RPMI7951 (cell line): ENCODE measurements around the gene CBFA2T3. TPM values are rescaled to one million over a fixed set of nuclear protein-coding genes. Genes with fewer than 3 reads are reported as not detected.
A peak's percentile ranks its signal among the peaks of the same experiment; 100 is the strongest.

ENCODE experiments used
- DNase-seq: peaks from one replicate; pipeline ENCODE4 v3.0.0-alpha.2; 2012; ENCODE audit warnings: low read depth
- total RNA-seq: library from RNA; depleted of rRNA; stranded (reverse); fragments of >200 nt; shearing (Covaris generic); gene quantifications from 2 replicates; pipeline ENCODE4 v1.2.3, GENCODE V29; 2014

The CBFA2T3 gene
- total RNA-seq, 1 experiment from 2014 or later, result not detected

DNA sequence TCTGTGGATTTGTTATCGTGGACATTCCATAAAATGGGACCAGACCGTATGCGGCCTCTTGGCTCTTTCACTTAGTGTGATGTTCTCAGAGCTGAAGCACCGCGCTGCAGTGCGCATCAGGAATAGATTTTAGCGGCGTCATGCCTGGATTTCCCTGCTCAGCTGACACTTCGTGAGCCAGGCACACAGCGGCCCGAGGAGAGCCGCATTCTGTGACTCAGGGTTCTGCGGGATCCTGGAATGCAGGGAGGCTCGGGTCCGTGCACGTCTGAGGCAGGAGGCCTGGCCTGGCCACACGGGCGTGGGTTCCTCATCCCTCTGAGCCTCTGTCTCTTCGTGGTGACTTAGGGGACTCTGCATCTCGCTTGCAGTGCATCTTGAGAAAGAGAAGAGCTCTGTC lies 13.4 kb downstream of the CBFA2T3 start:
- peak; percentile 45 for DNase-seq

DNA sequence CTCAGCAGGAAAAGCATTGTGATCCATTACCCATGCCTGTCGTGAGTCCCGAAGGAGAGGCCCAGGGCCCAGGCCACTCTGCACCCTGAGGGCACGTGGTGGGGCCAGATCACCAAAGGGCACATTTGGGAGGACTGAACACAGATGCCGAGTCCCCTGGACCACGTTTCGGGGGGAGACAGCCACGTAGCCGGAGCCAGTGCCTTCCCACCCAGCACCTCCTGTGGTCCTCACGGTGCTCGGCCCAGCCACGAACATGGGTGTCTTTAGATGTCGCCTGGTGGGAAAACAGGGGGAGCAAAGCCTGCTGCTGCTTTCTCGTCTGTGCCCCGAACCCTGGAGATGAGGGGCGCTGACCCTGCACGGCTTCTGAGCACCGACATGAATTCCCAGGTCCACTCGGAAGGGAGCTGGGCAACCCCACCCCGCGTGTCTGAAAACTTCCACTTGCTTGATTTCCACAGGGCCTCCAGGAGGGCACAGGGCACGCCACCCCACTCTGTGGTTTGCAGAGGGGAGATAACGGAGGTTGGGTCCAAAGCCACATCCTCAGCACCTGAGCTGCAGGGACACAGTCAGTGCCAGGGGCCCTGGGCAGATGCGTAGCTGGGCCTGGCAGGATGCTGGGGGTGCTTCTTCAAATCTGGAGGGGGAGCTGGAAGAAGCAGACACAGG lies 14.4 kb downstream of the CBFA2T3 start:
- DNase-seq, result no peak

DNA sequence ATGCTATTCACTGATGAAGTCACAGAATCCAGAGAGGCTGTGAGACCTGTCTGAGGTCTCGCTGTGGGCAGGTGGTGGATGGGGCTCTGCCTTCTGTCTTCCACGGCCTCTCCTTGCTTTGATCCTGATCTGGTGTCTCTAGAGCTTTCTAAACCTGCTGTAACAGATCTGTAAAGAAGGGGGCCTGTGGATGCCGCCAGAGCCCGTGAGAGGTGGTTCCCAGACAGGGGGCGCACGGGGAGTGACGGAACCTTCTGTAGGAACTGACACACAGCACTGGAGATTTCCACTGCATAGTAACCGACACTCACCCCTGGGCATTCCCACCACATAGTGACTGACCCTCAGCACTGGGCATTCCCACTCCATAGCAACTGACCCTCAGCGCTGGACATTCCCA lies 16.0 kb downstream of the CBFA2T3 start:
- DNase-seq, result no peak

DNA sequence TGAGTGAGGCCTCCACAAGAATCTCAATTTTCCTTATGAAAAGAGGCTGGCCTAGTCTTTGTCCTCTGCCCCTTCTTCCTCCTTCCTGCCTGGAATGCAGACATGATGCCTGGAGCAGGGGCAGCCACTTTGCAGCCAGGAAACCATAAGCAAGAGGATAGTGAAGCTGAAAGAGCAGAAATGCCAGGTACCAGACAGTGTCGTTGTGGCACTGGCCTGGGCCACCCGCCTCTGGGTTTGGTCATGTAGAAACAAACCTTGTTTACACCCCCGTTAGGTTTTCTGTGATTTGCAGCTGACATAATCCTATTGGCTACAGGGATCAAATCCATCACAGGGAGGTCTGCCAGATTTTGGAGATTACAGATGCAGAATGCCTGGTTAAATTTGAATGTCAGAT lies 16.5 kb downstream of the CBFA2T3 start:
- DNase-seq, result no peak

DNA sequence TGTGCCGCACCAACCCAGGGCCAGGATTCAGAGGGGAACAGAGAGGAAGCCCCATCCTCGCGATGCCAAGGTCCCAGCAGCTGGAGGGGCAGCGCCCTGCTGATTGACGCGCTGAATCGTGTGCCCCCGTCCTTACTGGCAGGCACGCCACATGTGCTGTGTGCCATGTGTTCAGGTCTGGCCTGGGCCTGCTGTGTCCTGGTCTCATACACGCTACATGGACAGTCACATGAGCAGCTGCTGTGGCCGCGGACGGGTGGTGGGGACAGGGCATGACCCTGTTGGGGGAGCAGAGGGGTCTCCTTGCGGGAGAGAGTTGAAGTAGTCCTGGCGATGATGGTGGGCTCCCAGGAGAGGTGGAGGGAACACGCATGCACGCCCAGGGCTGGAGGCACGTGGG lies 18.0 kb downstream of the CBFA2T3 start:
- no peak for DNase-seq

DNA sequence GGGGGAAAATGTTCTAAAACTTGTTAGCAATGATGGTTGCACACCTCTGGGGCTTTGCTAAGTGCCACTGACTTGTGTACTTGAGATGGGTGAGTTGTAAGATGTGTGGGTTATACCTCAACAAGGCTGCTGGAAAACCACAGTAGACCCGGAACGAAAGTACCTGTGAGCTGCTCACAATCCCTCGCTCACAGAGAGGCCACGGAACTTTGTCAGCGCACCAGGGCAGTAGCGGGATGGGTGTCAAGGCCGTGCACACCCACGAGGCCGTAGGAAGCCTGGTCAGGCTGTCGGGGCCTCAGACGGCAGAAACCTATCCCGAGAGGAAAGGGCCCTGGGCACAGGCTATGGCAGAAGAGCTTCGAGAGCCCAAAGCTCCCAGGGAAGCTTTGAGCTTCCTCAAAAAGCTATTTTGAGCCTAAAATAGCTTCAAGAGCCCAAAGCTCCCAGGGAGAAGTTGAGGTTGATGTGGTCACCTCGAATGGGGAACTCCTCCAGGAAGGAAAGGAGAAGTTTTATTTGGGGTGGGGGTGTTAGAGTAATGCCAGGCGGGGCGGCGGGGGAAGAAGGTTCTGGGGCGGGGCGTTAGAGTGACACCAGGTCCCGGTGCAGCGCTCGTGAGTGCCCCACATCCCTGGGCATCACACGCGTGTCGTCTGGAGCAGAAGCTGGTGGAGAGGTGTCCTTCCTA lies 19.0 kb downstream of the CBFA2T3 start:
- DNase-seq, result no peak

DNA sequence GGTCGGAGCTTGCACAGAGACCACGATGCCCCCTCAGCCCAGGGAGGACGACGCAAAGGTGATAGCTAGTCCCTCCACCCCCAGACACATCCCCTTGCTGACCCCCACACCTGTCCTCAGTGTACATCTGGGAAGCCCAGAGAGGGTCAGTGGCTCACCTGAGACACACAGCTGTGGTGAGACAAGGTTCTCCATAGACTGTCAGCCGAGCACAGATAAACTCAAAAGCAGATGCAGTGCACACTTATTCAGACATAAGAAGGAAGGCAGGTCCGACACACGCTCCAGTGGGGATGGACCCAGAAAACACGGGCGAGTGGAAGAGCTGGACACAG lies 19.6 kb downstream of the CBFA2T3 start:
- no peak for DNase-seq

DNA sequence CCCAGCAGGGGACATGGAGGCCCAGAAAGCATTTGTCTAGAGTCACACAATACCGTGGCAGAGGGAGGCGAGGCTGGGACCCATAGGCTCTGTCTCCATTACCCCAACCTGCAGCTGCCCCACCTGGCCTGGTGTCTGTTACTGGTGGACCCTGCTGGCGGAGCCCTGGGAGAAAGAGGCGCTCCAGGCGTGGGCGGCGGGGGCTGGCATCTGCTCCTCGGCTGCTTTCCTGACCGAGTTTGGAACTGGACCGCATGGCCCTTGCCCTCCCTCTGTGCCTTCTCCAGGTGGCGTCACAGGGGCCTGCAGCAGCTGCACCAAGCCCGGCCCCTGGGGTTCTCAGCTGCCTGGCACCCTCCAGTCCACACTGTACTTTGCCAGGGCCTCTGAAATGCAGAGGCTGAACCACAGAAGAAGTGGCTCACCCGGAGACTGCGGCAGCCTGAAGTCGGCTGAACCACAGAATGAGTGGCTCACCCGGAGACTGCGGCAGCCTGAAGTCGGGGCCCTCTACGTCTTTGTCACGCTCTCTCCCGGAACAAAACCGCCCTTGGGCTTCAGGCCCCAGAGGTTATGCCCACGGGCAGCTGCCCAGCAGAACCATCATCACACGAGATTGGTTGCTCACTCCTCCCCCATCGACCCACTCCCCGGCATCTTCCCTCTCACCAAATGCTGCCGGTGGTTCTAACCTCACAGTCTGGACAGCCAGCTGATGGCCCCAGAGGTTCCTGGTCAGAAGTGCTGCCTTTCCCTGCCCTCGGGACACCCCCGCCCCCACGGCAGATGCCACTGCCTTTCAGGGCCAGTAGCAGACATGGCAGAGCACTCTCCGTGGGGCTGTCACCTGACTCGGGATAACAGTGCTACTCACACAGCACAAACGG lies 20.2 kb downstream of the CBFA2T3 start:
- DNase-seq, result peak; percentile 26

DNA sequence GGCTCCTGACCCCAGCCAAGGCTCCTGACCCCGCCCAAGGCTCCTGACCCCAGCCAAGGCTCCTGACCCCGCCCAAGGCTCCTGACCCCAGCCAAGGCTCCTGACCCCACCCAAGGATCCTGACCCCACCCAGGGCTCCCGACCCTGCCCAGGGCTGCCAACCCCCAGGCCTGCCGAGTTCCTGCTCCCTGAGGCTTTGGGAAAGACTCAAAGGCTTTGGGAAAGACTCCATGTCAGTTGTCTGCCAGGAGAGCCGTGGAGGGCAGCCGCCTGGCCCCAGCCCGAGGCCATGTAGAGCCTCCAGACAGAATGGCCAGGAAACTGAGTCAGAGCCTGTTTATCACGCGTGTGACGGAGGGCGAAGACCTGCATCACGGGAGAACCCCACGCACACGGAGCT lies 21.1 kb downstream of the CBFA2T3 start:
- DNase-seq, result no peak

DNA sequence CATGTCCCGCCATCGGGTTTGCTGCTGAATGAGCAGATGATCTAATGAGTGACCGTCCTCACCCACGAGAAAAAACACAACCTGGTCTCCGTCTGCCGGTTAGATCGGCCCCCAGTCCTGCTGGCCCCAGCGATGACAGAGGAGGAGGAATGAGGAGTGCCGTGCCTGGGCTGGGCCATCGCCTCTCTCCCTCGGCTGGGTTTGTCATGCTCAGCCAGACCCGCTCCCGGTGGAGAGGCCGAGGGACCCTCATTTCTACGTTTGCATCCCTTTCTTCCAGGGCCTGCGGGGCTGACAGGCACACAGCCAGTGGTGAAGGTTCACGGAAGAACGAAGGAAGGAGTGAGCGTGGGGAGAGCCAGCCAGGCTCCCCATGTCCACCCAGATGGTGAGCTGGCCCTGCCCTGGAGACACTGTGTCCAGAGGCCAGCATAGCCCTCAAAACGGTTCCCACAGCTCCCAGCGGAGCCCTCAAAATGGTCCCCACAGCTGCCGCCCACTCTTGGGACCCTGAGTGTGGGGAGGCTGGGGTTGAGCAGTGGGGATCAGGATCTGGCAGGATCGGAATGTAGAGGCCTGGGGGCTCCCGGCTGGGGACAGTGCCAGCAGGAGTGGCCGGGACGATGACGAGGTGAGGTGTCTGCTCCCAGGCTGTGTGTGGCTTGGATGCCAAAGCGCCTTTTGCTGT lies 23.9 kb downstream of the CBFA2T3 start:
- DNase-seq, result no peak

DNA sequence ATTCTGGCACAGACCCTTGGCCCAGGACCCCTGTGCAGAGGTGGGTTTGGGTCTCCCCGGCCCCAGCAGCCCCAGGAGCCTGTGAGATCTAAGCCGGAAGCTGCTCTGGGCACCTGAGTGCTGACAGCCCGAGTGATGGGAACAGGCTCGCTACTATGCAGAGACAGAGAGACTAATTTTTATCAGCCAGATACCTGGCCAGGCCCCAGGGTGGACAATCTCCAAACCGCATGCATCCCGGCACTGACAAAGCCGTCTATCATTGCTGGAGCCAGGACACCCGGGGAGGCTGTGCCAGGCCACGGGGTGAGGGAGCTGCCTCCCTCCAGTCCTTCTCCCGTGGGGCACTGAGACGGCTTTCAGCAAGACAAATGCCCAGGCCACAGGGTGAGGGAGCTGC lies 25.0 kb downstream of the CBFA2T3 start:
- no peak for DNase-seq

DNA sequence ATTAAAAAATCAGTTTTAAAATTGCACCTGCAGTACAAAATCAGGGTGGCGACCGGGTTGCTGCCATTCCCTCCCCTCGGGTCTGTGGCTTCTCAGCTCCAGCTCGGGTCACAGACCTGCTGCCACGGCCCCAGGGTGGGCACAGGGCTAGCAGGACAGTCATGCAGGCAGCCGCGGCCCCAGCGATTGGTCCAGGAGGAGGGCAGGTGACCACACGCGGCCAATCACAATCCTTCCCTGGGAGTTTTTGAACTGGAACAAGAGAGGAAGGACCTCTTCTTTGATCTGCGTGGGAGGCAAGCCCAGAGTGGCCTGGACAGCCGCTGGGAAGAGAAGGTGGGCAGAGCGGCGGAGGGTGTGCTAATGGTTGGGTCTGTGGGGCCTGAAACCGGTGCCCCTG lies 25.5 kb downstream of the CBFA2T3 start:
- no peak for DNase-seq

DNA sequence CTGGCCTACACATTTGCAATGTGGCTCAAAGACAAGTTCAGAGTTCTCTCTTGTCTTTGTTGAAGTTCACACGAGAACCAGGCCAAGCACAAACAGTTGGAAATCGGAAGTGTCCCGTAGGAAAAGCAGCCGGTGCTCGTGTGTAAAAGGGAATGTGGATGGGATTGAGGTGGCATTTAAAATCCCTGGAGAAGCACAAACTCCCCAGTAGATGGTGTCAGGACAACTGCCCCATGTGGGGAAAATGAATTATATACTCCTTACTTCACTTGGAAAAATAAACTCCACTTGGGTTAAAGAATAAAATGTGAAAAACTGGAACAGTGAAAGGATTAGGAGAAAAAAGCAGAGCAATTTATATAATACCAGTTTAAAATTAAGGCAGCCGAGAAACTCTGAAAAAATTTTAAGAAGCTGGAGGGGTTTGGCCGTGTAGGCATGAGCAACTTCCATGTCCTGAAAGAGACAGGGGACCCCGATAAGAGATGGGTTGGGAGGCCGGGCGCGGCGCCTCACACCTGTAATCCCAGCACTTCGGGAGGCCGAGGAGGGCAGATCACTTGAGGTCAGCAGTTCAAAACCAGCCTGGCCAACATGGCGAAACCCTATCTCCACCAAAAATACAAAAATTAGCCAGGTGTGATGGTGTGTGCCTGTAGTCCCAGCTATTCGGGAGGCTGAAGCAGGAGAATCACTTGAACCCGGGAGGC lies 28.1 kb downstream of the CBFA2T3 start:
- DNase-seq, result no peak

DNA sequence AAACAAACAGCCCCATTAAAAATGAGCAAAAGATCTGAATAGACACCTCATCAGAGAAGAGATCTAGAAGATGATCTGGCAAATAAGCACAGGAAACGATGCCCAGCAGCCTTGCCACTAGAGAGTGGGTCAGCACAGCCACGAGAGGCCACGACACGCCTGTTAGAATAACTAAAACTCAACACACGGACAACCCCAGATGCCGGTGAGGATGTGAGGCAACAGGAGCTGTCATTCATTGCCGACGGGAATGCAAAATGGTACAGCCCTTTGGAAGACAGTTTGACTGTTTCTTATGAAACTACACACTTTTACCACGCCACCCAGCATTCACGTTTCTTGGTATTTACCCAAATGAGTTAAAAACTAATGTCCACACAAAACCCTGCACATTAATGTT lies 31.5 kb downstream of the CBFA2T3 start:
- DNase-seq, result no peak

DNA sequence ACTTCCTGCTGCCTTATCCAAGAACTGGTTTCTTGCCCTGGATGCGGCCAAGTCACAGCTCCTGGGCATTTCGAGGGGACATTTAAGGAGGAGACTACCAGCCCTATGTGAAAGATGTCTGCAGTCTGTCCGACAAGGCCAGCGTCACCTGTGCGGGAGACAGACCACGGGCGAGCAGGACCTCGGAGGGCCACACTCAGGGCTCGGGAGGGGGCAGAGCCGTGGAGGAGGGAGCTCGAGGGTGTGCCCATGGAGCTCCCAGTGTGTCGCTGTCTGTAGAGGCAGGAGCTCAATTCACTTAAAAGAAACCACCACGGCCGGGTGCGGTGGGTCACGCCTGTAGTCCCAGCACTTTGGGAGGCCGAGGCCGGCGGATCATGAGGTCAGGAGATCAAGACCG lies 33.3 kb downstream of the CBFA2T3 start:
- DNase-seq, result no peak

DNA sequence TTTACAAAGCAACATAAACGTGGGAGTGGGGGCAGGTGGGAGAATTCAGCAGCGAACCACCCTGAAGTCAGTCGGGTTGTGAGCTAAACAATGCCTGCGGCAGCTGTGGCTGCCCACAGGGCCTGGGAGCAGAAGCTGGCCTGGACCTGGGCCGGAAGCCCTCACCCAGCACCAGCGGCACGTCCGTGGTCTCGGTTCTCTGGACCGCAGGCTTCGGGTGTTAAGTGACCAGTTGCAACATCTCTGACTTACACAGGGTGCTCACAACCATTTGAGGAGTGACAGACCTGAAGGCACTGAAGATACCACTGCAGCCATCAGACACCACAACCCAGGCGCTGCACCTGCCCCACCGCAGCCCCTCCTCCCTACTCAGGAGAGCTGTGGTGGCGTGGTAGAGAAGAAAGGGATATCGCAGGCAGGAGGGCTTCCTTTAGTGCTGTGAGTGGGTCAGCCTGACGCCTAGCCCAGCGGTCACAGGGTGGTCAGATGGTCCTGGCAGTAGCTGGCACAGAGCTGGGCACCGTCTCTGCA lies 33.8 kb downstream of the CBFA2T3 start:
- DNase-seq, result no peak

DNA sequence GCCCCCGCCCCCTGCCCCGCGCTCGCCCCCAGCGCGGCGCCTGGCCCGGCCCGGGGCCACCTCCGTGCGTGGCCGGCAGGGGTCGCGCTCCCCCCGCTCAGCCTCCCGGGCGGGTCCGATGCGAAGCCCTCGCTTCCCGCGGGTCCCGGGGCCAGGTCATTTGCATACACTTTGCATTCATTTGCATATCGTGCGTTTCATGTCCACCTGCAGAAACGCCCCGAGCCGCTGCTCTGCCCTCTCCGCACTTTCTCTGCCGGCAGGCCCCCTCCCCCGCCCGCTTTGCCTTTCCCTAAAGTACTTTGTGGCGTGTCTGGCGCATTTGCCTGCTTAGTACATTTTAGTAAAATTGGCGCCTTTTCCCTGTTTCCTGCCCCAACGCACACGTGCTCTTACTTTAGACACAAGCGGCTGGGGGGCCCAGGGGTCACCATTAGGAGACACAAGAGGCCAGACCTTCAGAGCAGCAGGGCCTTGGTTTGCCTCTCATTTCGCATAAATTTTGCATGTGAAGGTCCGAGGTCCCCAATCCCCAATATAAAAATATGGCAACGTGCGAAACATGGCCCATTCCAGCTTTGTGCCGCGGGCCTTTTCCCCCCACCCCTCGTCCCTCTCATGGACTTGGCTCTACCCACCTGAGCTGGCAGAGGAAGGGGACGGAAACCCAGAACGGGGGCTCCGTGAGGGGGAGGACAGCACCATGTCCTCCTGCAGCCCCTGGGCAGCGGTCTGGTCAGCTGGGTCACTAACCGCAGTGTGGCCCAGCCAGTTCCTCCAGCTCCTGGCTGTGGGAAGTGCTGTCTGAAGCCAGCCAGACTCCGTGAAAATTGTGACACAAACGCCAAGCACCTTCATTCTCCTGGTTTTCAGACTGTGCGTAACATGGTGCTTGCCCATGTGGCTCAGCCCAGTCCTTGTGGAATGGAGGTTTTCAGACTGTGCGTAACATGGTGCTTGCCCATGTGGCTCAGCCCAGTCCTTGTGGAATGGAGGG lies 34.8 kb downstream of the CBFA2T3 start:
- no peak for DNase-seq

DNA sequence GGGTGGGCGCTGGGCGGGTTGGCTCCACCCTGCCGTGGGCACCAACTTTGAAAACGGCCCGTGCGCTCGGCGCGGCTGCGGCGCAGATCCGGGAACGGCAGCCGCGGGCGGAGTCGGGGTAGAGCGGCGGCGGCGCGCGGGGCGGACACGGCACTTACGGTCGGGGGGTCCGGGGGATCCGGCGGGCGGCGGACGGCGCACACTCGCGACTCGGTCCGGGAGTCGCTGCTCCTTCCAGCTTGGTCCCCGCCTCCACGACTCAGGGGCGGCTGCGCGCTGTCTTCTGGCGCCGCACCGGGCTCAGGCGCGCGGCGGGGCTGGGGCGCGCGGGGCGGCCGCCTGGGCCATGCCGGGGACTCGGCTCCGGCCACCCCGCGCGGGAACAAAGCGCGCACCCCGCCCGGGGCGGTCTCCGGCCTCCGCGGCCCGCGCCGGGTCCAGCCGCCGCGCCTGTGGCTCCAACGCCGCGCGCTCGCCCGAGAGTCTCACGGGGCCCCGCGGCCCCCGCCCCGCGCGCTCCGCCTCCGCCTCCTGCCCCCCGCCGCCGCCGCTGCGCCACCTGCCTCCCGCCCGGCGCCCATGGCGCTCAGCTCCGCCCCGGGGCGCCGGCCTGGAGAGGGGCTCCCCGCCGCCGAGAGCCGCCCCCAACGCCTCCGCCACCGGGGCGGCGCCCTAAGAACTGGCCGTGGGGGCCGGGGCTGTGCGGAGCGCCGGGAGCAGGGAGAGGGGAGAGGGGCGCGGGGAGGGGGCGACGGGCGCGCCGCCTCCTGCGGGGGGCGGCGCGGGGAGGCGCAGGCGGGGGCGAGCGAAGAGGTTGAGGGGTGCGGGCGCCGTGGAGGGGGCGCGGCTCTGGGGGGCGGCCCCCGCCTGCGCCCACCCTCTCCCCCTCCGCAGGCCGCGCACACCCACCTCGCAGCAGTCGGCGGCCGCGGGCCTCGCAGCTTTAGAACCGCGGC lies 35.9 kb downstream of the CBFA2T3 start:
- no peak for DNase-seq
